Calu3 (cell line): Measurements from ENCODE around the gene LANCL3. TPM values are rescaled to one million over a fixed set of nuclear protein-coding genes. Genes with fewer than 3 reads are reported as not detected.
A peak's percentile ranks its signal among the peaks of the same experiment; 100 is the strongest.

ENCODE experiments used
- BruUV-seq: library from RNA; stranded (reverse); fragments of 400-500 nt; replicated peaks from 2 replicates; lab custom pipeline; 2021; lab: Mats Ljungman, UMichigan
- CTCF ChIA-PET: fragments of 300-600 bp; sonication (Branson Sonifier 250); formaldehyde crosslinking; loops from one replicate; lab custom pipeline; 2022; ENCODE audit warnings: antibody characterized with exemption; lab: Charles Lee
- DNase-seq: peaks from one replicate; pipeline ENCODE4 v3.0.0; 2022
- H3K27ac Mint-ChIP-seq: one replicate; pipeline ENCODE4 v1.8.0; 2022; ENCODE audit warnings: mixed read lengths; ENCODE audit not compliant: unreplicated experiment
- H3K27me3 Mint-ChIP-seq: one replicate; pipeline ENCODE4 v1.8.0; 2022; ENCODE audit warnings: mixed read lengths; ENCODE audit not compliant: unreplicated experiment
- H3K36me3 Mint-ChIP-seq: one replicate; pipeline ENCODE4 v1.8.0; 2022; ENCODE audit warnings: mild to moderate bottlenecking, moderate library complexity, mixed read lengths; ENCODE audit not compliant: insufficient read depth, unreplicated experiment
- H3K4me1 Mint-ChIP-seq: one replicate; pipeline ENCODE4 v1.8.0; 2022; ENCODE audit warnings: mild to moderate bottlenecking, low read depth, mixed read lengths; ENCODE audit not compliant: unreplicated experiment
- H3K4me3 Mint-ChIP-seq: one replicate; pipeline ENCODE4 v1.8.0; 2022; ENCODE audit warnings: mild to moderate bottlenecking, low read depth, moderate library complexity, mixed read lengths; ENCODE audit not compliant: unreplicated experiment
- H3K9me3 Mint-ChIP-seq: one replicate; pipeline ENCODE4 v1.8.0; 2022; ENCODE audit warnings: low read depth, mixed read lengths; ENCODE audit not compliant: unreplicated experiment
- intact Hi-C: fragments of 100-400 bp; cut with micrococcal nuclease; formaldehyde crosslinking; loops from one replicate; pipeline ENCODE4 v1.10.0; 2022; ENCODE audit not compliant: unreplicated experiment
- total RNA-seq: library from RNA; stranded (reverse); gene quantifications from 2 replicates; pipeline ENCODE4 v1.2.3, GENCODE V29; 2022
- TF ChIP-seq, protein P1 (sequence below): fragments of 200-600 bp; IDR thresholded peaks from one replicate; pipeline ENCODE4 v1.8.0; 2022; ENCODE audit warnings: antibody characterized with exemption; ENCODE audit not compliant: unreplicated experiment

LANCL3 gene
- total RNA-seq, 1 experiment from 2014 or later, result 2.3 TPM

DNA sequence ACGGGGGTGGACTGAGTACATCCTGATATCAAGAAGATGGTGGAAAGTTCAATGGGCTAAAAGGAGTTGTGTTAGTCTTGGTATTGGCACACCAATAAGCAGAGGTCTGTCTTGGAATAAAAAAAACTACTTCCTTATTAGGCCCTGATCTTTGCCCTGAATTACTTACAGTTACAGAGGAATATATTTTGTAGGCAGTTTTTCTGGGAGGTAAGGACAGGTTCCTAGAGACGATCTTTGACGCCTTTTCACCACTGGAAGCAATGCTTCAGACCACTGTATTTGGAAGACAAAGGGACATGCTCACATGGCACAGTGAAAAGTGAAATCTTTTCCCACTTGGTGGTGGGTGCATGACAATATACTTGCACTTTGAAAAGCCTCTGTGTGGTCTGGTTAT lies 113.5 kb downstream of the LANCL3 start:
- no peaks in the 10 kb centered on the region for H3K9me3 Mint-ChIP-seq
- no peaks in the 10 kb centered on the region for H3K27me3 Mint-ChIP-seq
- TF ChIP-seq, protein P1, sequence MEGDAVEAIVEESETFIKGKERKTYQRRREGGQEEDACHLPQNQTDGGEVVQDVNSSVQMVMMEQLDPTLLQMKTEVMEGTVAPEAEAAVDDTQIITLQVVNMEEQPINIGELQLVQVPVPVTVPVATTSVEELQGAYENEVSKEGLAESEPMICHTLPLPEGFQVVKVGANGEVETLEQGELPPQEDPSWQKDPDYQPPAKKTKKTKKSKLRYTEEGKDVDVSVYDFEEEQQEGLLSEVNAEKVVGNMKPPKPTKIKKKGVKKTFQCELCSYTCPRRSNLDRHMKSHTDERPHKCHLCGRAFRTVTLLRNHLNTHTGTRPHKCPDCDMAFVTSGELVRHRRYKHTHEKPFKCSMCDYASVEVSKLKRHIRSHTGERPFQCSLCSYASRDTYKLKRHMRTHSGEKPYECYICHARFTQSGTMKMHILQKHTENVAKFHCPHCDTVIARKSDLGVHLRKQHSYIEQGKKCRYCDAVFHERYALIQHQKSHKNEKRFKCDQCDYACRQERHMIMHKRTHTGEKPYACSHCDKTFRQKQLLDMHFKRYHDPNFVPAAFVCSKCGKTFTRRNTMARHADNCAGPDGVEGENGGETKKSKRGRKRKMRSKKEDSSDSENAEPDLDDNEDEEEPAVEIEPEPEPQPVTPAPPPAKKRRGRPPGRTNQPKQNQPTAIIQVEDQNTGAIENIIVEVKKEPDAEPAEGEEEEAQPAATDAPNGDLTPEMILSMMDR, result no peak
- BruUV-seq, result no TSS peak
- no peak for DNase-seq
- peaks cover 14% of the 10 kb centered on the region for H3K4me1 Mint-ChIP-seq
- CTCF ChIA-PET, result interaction anchor here (0.8 to 0.9 kb wide), 2 partner anchors 113 to 198 kb away, joined by 3 read pairs; no protein-coding TSS in a partner anchor
- intact Hi-C loops, result loop anchor here (10.0 kb wide), 1 partner anchor 110 kb away; the partner anchor contains the start of gene LANCL3
- H3K4me3 Mint-ChIP-seq, result peak overlapping the region; percentile 89
- peaks cover 23% of the 10 kb centered on the region for H3K36me3 Mint-ChIP-seq
- peak overlapping the region; percentile 76 for H3K27ac Mint-ChIP-seq

- peak within 1 kb of the TSS; percentile 76 for H3K27ac Mint-ChIP-seq
- DNase-seq, result peak; percentile 75
- H3K36me3 Mint-ChIP-seq, result peaks cover 23% of the 10 kb centered on the region
- no TSS peak for BruUV-seq
- peaks cover 14% of the 10 kb centered on the region for H3K4me1 Mint-ChIP-seq
- H3K4me3 Mint-ChIP-seq, result peak within 1 kb of the TSS; percentile 89
- intact Hi-C loops, result loop anchor here (10.0 kb wide), 1 partner anchor 111 kb away; the partner anchor contains the start of gene LANCL3
- H3K9me3 Mint-ChIP-seq, result no peaks in the 10 kb centered on the region
- H3K27me3 Mint-ChIP-seq, result no peaks in the 10 kb centered on the region
- CTCF ChIA-PET, result interaction anchor here (0.8 to 0.9 kb wide), 2 partner anchors 113 to 198 kb away, joined by 3 read pairs; no protein-coding TSS in a partner anchor
- TF ChIP-seq, protein P1, result no peak
Observed at GRCh38 chrX:37685381-37686359, 114.2 kb downstream of the LANCL3 start, which contains the start of gene XK. Gene XK (plus strand): TSS chrX:37685791. CDS start chrX:37685962, 171 bp downstream.

GRCh38 chrX:37686369-37686995 lies 115.0 kb downstream of the LANCL3 start:
- TF ChIP-seq, protein P1, result no peak
- Mint-ChIP-seq H3K4me3 (peak overlapping the region; percentile 89), H3K27me3 (no peaks in the 10 kb centered on the region), H3K4me1 (peaks cover 14% of the 10 kb centered on the region), H3K9me3 (no peaks in the 10 kb centered on the region), H3K27ac (peak overlapping the region; percentile 75), H3K36me3 (peaks cover 23% of the 10 kb centered on the region)
- DNase-seq, result no peak
- BruUV-seq, result TSS peak; percentile 63
- CTCF ChIA-PET, result no interaction called here
- intact Hi-C loops, result loop anchor here (10.0 kb wide), 1 partner anchor 112 kb away; the partner anchor contains the start of gene LANCL3

- TF ChIP-seq, protein P1, result no peak
- H3K27ac Mint-ChIP-seq, result peak overlapping the region; percentile 56
- no peak for DNase-seq
- no peaks in the 10 kb centered on the region for H3K9me3 Mint-ChIP-seq
- peaks cover 23% of the 10 kb centered on the region for H3K36me3 Mint-ChIP-seq
- intact Hi-C loops, result loop anchor here (10.0 kb wide), 1 partner anchor 112 kb away; the partner anchor contains the start of gene LANCL3
- BruUV-seq, result no TSS peak
- peaks cover 14% of the 10 kb centered on the region for H3K4me1 Mint-ChIP-seq
- CTCF ChIA-PET, result interaction anchor here (0.7 to 0.8 kb wide), 2 partner anchors 70 to 166 kb away, joined by 3 to 4 read pairs; no protein-coding TSS in a partner anchor
- H3K4me3 Mint-ChIP-seq, result peak overlapping the region; percentile 89
- H3K27me3 Mint-ChIP-seq, result no peaks in the 10 kb centered on the region
Observed at GRCh38 chrX:37686996-37687395, 115.5 kb downstream of the LANCL3 start.
